Measurements from ENCODE around the gene DIAPH3.

GRCh38 chr13:59641261-59641660 is 522.5 kb downstream of the DIAPH3 start:
- TF ChIP-seq CTCF (conservative IDR thresholded peaks at IDR 0.05; ENCODE audit: low read depth, low read length) (no peak), POLR2A (IDR thresholded peaks at IDR 0.05; ENCODE audit: low read depth, low read length) (no peak), NFE2L2 (IDR thresholded peaks at IDR 0.05; ENCODE audit: low read depth, low read length) (no peak), MAFK (IDR thresholded peaks at IDR 0.05; ENCODE audit: low read depth, low read length) (no peak), RCOR1 (IDR thresholded peaks at IDR 0.05; ENCODE audit: insufficient replicate concordance, low read length) (no peak), ELK1 (IDR thresholded peaks at IDR 0.05; ENCODE audit: borderline replicate concordance, low read depth, low read length) (no peak), CEBPB (IDR thresholded peaks at IDR 0.05; ENCODE audit: low read depth, low read length) (no peak), MAZ (IDR thresholded peaks at IDR 0.05; ENCODE audit: borderline replicate concordance, low read depth, low read length) (no peak), USF2 (IDR thresholded peaks at IDR 0.05; ENCODE audit: low read depth, low read length) (no peak), RFX5 (IDR thresholded peaks at IDR 0.05; ENCODE audit: low read depth, low read length) (no peak), SMC3 (IDR thresholded peaks at IDR 0.05; ENCODE audit: low read depth, low read length) (no peak), CHD1 (IDR thresholded peaks at IDR 0.05; ENCODE audit: low read depth, low read length) (no peak), BHLHE40 (IDR thresholded peaks at IDR 0.05; ENCODE audit: low read depth, low read length) (no peak)
